CD4-positive, alpha-beta T cell treated with Interleukin-15 for 4 hours (primary cell): ENCODE data around the gene SETBP1.

Source experiments
- DNase-seq: peaks from one replicate; pipeline ENCODE4 v3.0.0-alpha.2; 2020; ENCODE audit warnings: low spot score

Gene SETBP1

DNA sequence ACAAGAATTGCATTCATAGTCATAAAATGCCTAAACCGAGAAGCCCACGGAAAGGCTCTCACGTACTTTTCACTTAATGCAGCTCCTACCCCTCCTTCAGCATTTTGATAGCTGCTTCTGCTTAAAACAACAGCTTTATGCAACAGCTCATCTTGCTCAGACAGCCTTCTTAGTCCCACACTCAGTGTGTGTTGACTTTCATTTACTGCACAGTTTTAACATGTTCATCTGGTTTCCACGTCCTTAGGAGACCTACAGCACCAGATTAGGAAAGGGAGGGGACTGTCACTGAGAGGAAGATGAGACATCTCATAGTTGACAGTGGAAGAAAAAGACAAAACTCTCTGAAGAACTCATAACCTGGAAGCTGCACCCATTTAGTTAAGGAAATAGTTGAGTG lies 435.4 kb downstream of the SETBP1 start:
- no peak for DNase-seq
